HCT116 (cell line): Measurements from ENCODE around the gene MTHFD1L. TPM values are rescaled to one million over a fixed set of nuclear protein-coding genes. Genes with fewer than 3 reads are reported as not detected.

Source experiments
- ATAC-seq: fragments of 200-7000 bp; cut with Tn5 transposase; 2 replicates; pipeline ENCODE4 v1.9.1; 2020; ENCODE audit warnings: mild to moderate bottlenecking, moderate library complexity
- BruUV-seq: library from RNA; stranded (reverse); fragments of 400-500 nt; replicated peaks from 2 replicates; lab custom pipeline; 2021; lab: Mats Ljungman, UMichigan
- CTCF ChIA-PET: fragments of 300-600 bp; sonication (Branson Sonifier 250); formaldehyde crosslinking; loops from one replicate; lab custom pipeline; 2021; ENCODE audit warnings: antibody characterized with exemption; lab: Charles Lee
- POLR2A ChIA-PET: fragments of 300-600, 350-600 bp; sonication (Branson Sonifier 250); formaldehyde crosslinking; loops from one replicate; lab custom pipeline; 2021; ENCODE audit warnings: antibody characterized with exemption; lab: Charles Lee
- RAD21 ChIA-PET, 2 experiments: fragments of 300-600 bp; sonication (Branson Sonifier 250); formaldehyde crosslinking; loops; one replicate each; lab custom pipeline; 2023; ENCODE audit warnings: low total read pairs in 2 of 2; ENCODE audit not compliant: uncharacterized antibody in 2 of 2, unreplicated experiment in 2 of 2, low non-redundant PET in 1 of 2; lab: Charles Lee
- DNase-seq: peaks from one replicate; pipeline ENCODE4 v3.0.0-alpha.2; 2010; ENCODE audit warnings: low read depth, low spot score
- H2AFZ ChIP-seq: fragments of 200-600 bp; shearing (Covaris generic), sonication (generic); 2 replicates; pipeline ENCODE4 v1.6.1; 2017; ENCODE audit warnings: low read depth, mixed run types, mixed read lengths, antibody characterized with exemption, low read length; ENCODE audit not compliant: poor library complexity, severe bottlenecking
- H3K27ac ChIP-seq: 2 replicates; pipeline ENCODE4 v1.5.1; 2012; ENCODE audit warnings: low read depth, low read length
- H3K27me3 ChIP-seq: fragments of 200-600 bp; sonication (generic); 2 replicates; pipeline ENCODE4 v1.6.1; 2016; ENCODE audit warnings: mixed run types, low read length, mixed read lengths; ENCODE audit not compliant: insufficient read depth
- H3K36me3 ChIP-seq, 2 experiments: fragments of 200-500 bp in 1 of 2; fragments of 200-600 bp in 1 of 2; sonication (Bioruptor generic) in 1 of 2; sonication (generic) in 1 of 2; 2 replicates each; pipeline versions ENCODE4 v1.5.1 to v1.6.1; 2014 to 2016; ENCODE audit warnings: low read length in 2 of 2, inconsistent platforms in 1 of 2, mixed read lengths in 1 of 2, mixed run types in 1 of 2; ENCODE audit not compliant: insufficient read depth in 2 of 2, control insufficient read depth in 1 of 2
- H3K4me1 ChIP-seq, 2 experiments: fragments of 200-600 bp in 1 of 2; sonication (generic) in 1 of 2; 2 replicates each; pipeline versions ENCODE4 v1.5.1 to v1.6.1; 2012 to 2017; ENCODE audit warnings: low read length in 2 of 2, inconsistent platforms in 1 of 2, mild to moderate bottlenecking in 1 of 2, mixed read lengths in 1 of 2, mixed run types in 1 of 2, moderate library complexity in 1 of 2; ENCODE audit not compliant: insufficient read depth in 2 of 2, control insufficient read depth in 1 of 2
- H3K4me2 ChIP-seq: fragments of 200-600 bp; sonication (generic); 2 replicates; pipeline ENCODE4 v1.6.1; 2017; ENCODE audit warnings: mixed run types, low read length, mixed read lengths
- H3K4me3 ChIP-seq, 2 experiments: fragments of 200-600 bp in 1 of 2; sonication (generic) in 1 of 2; replicated peaks in 1 of 2; 2 replicates each; pipeline ENCODE4 v1.5.1; 2011 to 2016; ENCODE audit warnings: low read length in 2 of 2, control low read depth in 1 of 2, low read depth in 1 of 2, mild to moderate bottlenecking in 1 of 2, mixed read lengths in 1 of 2, mixed run types in 1 of 2
- H3K79me2 ChIP-seq: fragments of 200-600 bp; sonication (generic); 2 replicates; pipeline ENCODE4 v1.6.1; 2017; ENCODE audit warnings: mild to moderate bottlenecking, mixed run types, low read length, moderate library complexity, mixed read lengths; ENCODE audit not compliant: insufficient read depth
- H3K9ac ChIP-seq: fragments of 200-600 bp; sonication (generic); 2 replicates; pipeline ENCODE4 v1.6.1; 2016; ENCODE audit warnings: low read length, mixed read lengths
- H3K9me2 ChIP-seq: fragments of 200-600 bp; sonication (generic), shearing (Covaris generic); 2 replicates; pipeline ENCODE4 v1.6.1; 2017; ENCODE audit warnings: mixed run types, mild to moderate bottlenecking, moderate library complexity; ENCODE audit not compliant: insufficient read depth
- H3K9me3 ChIP-seq, 2 experiments: fragments of 200-500 bp in 1 of 2; fragments of 200-600 bp in 1 of 2; sonication (Bioruptor generic) in 1 of 2; sonication (generic) in 1 of 2; 2 replicates each; pipeline ENCODE4 v1.6.1; 2014 to 2017; ENCODE audit warnings: low read length in 2 of 2, mixed read lengths in 2 of 2, inconsistent platforms in 1 of 2, low read depth in 1 of 2, mild to moderate bottlenecking in 1 of 2, mixed run types in 1 of 2, moderate library complexity in 1 of 2; ENCODE audit not compliant: control insufficient read depth in 1 of 2, insufficient read depth in 1 of 2
- H4K20me1 ChIP-seq: fragments of 200-600 bp; sonication (generic), shearing (Covaris generic); 2 replicates; pipeline ENCODE4 v1.6.1; 2017; ENCODE audit warnings: mixed run types, mild to moderate bottlenecking, moderate library complexity; ENCODE audit not compliant: insufficient read depth
- ATF3 ChIP-seq: IDR thresholded peaks from 2 replicates; pipeline ENCODE4 v1.6.1; 2012
- EGR1 ChIP-seq: IDR thresholded peaks from 2 replicates; pipeline ENCODE4 v1.6.1; 2012; ENCODE audit warnings: low read depth
- ELF1 ChIP-seq: IDR thresholded peaks from 2 replicates; pipeline ENCODE4 v1.6.1; 2012; ENCODE audit warnings: low read depth, borderline replicate concordance
- EZH2 ChIP-seq: fragments of 200-600 bp; sonication (generic); IDR thresholded peaks from 2 replicates; pipeline ENCODE4 v1.6.1; 2017; ENCODE audit warnings: antibody characterized with exemption, mixed run types
- POLR2AphosphoS5 ChIP-seq: IDR thresholded peaks from 2 replicates; pipeline ENCODE4 v1.6.1; 2011; ENCODE audit warnings: mild to moderate bottlenecking, low read depth, low read length, moderate library complexity
- REST ChIP-seq: IDR thresholded peaks from 2 replicates; pipeline ENCODE4 v1.6.1; 2012; ENCODE audit warnings: low read depth
- SIN3A ChIP-seq: IDR thresholded peaks from 2 replicates; pipeline ENCODE4 v1.6.1; 2012; ENCODE audit warnings: low read depth
- ZBTB33 ChIP-seq: IDR thresholded peaks from 2 replicates; pipeline ENCODE4 v1.6.1; 2011; ENCODE audit warnings: mild to moderate bottlenecking, low read length, moderate library complexity; ENCODE audit not compliant: insufficient replicate concordance; ENCODE audit errors: extremely low read depth
- ZFX ChIP-seq: fragments of 450-650 bp; IDR thresholded peaks from 2 replicates; pipeline ENCODE4 v1.6.1; 2017
- intact Hi-C: fragments of 100-400 bp; cut with micrococcal nuclease; formaldehyde crosslinking; loops from 2 replicates; pipeline ENCODE4 v1.10.0; 2022
- total RNA-seq: library from RNA; stranded (reverse); gene quantifications from one replicate; pipeline ENCODE4 v1.2.1, GENCODE V29; 2021; ENCODE audit not compliant: unreplicated experiment

Gene MTHFD1L
- total RNA-seq, 1 experiment from 2014 or later = 127 TPM

- RAD21 ChIA-PET = no interaction called here
- Histone ChIP-seq H2AFZ (no peak overlapping the region), H3K9ac (no peak overlapping the region), H3K4me1 (peaks cover 7 to 12% of the 10 kb centered on the region in 2 experiments; a peak in 3 of 4 replicates), H3K27ac (no peak overlapping the region), H3K36me3 (peaks cover 3 to 39% of the 10 kb centered on the region in 2 experiments; a peak in 2 of 4 replicates), H4K20me1 (no peaks in the 10 kb centered on the region), H3K4me2 (no peak overlapping the region), H3K27me3 (no peaks in the 10 kb centered on the region), H3K9me3 (no peaks in the 10 kb centered on the region), H3K79me2 (0 out of 2 replicates have a peak, but pooled peaks cover 2% of the 10 kb centered on the region), H3K9me2 (no peaks in the 10 kb centered on the region), H3K4me3 (no peak overlapping the region)
- intact Hi-C loops = no loop called here
- DNase-seq (no peak), ATAC-seq (no peak)
- CTCF ChIA-PET = no interaction called here
- no TSS peak for BruUV-seq
- no peak for TF ChIP-seq REST
- TF ChIP-seq POLR2AphosphoS5 = no peak
- TF ChIP-seq ZFX = no peak
- POLR2A ChIA-PET = no interaction called here
Observed at GRCh38 chr6:150975136-150975535, 109.6 kb downstream of the MTHFD1L start.

GRCh38 chr6:150977281-150977680 lies 111.8 kb downstream of the MTHFD1L start:
- H3K36me3 ChIP-seq = peaks cover 3 to 32% of the 10 kb centered on the region in 2 experiments; a peak in 2 of 4 replicates

More at GRCh38 chr6:150977281-150977680, 111.8 kb downstream of the MTHFD1L start:
- Histone ChIP-seq H3K4me1 (no peaks in the 10 kb centered on the region), H3K4me2 (no peak overlapping the region)
- intact Hi-C loops = no loop called here
- BruUV-seq = no TSS peak
- no peak for DNase-seq
- no peak for TF ChIP-seq ELF1
- TF ChIP-seq SIN3A = no peak
- no peak for TF ChIP-seq ZBTB33
- no peak for TF ChIP-seq ZFX
- no peak for TF ChIP-seq ATF3
- no peak for TF ChIP-seq EGR1
- no peak for TF ChIP-seq EZH2
- TF ChIP-seq, all 23 proteins: peak for 0
- CTCF ChIA-PET = no interaction called here
- H4K20me1 ChIP-seq = no peaks in the 10 kb centered on the region
- POLR2A ChIA-PET = no interaction called here
- H3K4me3 ChIP-seq = no peak overlapping the region
- no peak overlapping the region for H3K9ac ChIP-seq
- no peak overlapping the region for H2AFZ ChIP-seq
- ATAC-seq = no peak
- H3K9me3 ChIP-seq = no peaks in the 10 kb centered on the region
- 0 out of 2 replicates have a peak, but pooled peaks cover 2% of the 10 kb centered on the region for H3K79me2 ChIP-seq
- no peaks in the 10 kb centered on the region for H3K27me3 ChIP-seq
- RAD21 ChIA-PET = no interaction called here
- H3K9me2 ChIP-seq = no peaks in the 10 kb centered on the region
- H3K27ac ChIP-seq = no peak overlapping the region
